Large intestine (tissue), 3 donors: ENCODE measurements around the gene CD96. TPM values are rescaled to one million over a fixed set of nuclear protein-coding genes. Genes with fewer than 3 reads are reported as not detected.

Experiments used
- DNase-seq, 2 donors: peaks; one replicate each; pipeline versions ENCODE4 v3.0.0 to v3.0.0-alpha.2; 2013
- H3K27ac ChIP-seq: one replicate; pipeline ENCODE4 v1.5.1; 2013; ENCODE audit warnings: low read length
- H3K27me3 ChIP-seq: 2 replicates; pipeline ENCODE4 v1.6.1; 2013; ENCODE audit warnings: low read length; ENCODE audit not compliant: control insufficient read depth, insufficient read depth
- H3K36me3 ChIP-seq: 2 replicates; pipeline ENCODE4 v1.6.1; 2013; ENCODE audit warnings: low read length; ENCODE audit not compliant: control insufficient read depth, insufficient read depth
- H3K4me1 ChIP-seq: one replicate; pipeline ENCODE4 v1.6.1; 2013; ENCODE audit warnings: low read length; ENCODE audit not compliant: control insufficient read depth, insufficient read depth
- H3K4me3 ChIP-seq: one replicate; pipeline ENCODE4 v1.5.1; 2013; ENCODE audit warnings: low read length
- H3K9me3 ChIP-seq: one replicate; pipeline ENCODE4 v1.6.1; 2013; ENCODE audit warnings: mild to moderate bottlenecking, low read depth, low read length, moderate library complexity; ENCODE audit not compliant: control insufficient read depth
- WGBS: methylation state at CpG from one replicate; pipeline ENCODE4 v1.1.5; 2013; ENCODE audit warnings: low lambda C conversion rate; ENCODE audit not compliant: insufficient coverage; 5-methylcytosine and 5-hydroxymethylcytosine counted together
- polyA plus RNA-seq: library from polyadenylated mRNA; unstranded; fragments of 120-200 nt; gene quantifications from one replicate; pipeline ENCODE4 v1.2.1, GENCODE V29; 2013

The CD96 gene
- polyA plus RNA-seq, 1 donor, result 4.1 TPM

DNA sequence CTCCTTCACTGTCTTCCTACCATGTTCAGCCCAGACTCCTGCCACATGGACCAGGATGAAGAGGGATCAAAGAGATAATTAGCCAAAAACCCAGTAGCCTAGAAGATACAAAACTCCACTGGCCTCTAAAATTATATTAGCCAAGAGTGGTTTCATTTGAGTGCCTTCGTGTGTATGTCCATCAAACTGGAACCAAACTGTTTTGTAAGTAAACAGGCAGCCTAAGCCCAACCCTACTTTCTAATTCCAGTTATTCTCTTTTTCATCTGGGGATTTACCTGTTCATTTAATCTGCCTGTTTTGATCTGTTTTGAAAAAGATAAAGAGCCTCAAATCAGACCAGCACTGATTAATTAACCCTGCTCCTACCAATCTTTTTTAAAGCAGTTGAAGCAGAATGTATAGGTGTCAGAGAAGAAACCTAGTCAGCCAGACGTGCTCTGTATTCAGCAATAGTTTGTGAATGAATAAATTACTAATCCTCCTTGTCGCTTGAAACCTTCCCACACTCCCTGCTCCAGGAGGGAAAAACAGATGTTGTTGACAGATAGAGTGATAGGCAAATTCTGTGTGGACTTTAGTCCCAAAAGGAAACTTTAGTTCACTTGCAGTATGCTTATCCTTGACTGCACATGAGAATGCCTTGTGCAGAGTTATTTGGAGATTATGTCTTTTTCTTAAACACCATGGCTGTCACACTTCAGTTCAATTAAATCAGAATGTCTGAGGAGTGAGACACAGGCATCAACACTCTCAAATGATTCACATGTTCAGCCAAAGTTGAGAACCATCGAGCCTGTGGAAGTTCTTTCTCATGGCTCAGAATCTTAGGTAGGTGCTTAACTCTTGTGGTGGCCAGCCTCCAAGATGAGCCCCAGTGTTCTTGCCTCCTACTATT lies 108.6 kb downstream of the CD96 start:
- 82% methylated on average over 2 of the region's 4 CpGs for WGBS
- Histone ChIP-seq H3K36me3 (no peaks in the 10 kb centered on the region), H3K27ac (no peak overlapping the region), H3K9me3 (no peaks in the 10 kb centered on the region), H3K27me3 (no peaks in the 10 kb centered on the region), H3K4me3 (no peak overlapping the region), H3K4me1 (peaks cover 5% of the 10 kb centered on the region)
- peak in 1 of 2 donors; percentile 41 for DNase-seq

DNA sequence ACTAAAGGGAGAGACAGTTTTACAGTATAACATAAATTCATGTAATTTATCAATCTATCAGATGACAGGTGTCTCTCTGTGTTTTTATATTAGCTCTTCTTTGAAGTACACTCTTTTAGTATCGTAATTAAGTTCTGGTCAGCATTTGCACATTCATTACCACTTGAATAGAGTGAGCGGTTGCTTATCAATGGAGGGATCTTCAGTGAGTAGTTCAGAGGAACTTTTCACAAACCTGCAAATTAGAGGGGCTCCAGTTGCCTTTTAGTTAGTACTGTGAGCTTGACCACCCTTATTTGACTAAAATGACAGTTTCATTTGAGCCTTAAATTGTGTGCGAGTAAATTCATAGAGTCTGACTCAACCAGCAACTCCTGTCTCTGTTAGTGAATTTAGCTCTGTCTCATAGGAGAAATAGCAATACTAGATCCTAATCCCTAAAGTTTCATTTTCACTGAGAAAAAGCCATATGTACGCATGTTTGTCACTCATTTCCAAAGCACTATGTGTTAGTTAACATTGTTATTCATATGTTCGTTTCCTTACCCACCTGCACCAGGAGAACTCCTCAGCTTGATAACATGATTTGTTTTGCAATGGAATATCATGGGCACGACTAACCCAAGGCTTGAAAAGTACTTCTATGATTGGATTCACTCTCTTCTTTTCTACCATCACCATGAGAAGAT lies 110.6 kb downstream of the CD96 start:
- Histone ChIP-seq H3K36me3 (no peaks in the 10 kb centered on the region), H3K9me3 (no peaks in the 10 kb centered on the region), H3K27ac (no peak overlapping the region), H3K4me3 (no peak overlapping the region), H3K4me1 (peaks cover 5% of the 10 kb centered on the region), H3K27me3 (no peaks in the 10 kb centered on the region)
- no peak for DNase-seq
- 100% methylated on average over 1 of the region's 6 CpGs for WGBS

DNA sequence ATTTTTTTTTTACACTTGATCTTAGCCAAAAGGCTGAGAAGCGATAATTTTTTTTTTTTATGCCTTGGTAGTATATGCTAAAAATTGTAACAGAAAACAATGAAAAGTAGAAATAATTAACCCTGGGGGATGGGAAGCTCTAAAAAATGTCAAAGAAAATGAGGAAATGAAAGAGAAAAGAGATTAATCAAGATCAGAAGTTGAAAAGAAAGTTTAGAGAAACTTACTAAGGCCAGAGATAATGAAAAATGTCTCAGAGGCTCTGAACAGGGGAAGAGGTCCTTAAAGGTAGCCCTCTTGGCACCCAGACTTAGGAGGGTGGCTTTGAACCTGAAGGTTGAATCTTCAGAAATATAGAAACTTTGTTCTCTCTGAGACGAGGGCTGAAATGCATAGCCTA lies 111.8 kb downstream of the CD96 start:
- peaks cover 5% of the 10 kb centered on the region for H3K4me1 ChIP-seq
- no peak overlapping the region for H3K27ac ChIP-seq
- 94% methylated on average over 1 of the region's 2 CpGs for WGBS
- no peaks in the 10 kb centered on the region for H3K36me3 ChIP-seq
- no peak overlapping the region for H3K4me3 ChIP-seq
- H3K27me3 ChIP-seq, result no peaks in the 10 kb centered on the region
- no peaks in the 10 kb centered on the region for H3K9me3 ChIP-seq
- DNase-seq, result no peak

DNA sequence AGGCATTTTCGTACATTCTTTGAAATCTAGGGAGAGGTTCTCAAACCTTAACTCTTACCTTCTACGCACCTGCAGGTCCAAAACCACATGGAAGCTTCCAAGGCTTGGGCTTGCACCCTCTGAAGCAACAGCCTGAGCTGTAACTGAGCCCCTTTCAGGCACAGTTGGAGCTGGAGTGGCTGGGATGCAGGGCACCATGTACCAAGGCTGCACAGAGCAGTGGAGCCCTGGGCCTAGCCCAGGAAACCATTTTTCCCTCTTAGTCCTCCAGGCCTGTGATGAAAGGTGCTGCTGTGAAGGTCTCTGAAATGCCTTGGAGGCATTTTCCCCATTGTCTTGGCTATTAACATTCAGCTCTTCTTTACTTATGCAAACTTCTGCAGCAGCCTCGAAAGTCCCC lies 120.0 kb downstream of the CD96 start:
- Histone ChIP-seq H3K27me3 (no peaks in the 10 kb centered on the region), H3K27ac (no peak overlapping the region), H3K4me3 (no peak overlapping the region), H3K4me1 (no peaks in the 10 kb centered on the region), H3K36me3 (no peaks in the 10 kb centered on the region), H3K9me3 (no peaks in the 10 kb centered on the region)
- no peak for DNase-seq
- 100% methylated on average over 1 of the region's 3 CpGs for WGBS

DNA sequence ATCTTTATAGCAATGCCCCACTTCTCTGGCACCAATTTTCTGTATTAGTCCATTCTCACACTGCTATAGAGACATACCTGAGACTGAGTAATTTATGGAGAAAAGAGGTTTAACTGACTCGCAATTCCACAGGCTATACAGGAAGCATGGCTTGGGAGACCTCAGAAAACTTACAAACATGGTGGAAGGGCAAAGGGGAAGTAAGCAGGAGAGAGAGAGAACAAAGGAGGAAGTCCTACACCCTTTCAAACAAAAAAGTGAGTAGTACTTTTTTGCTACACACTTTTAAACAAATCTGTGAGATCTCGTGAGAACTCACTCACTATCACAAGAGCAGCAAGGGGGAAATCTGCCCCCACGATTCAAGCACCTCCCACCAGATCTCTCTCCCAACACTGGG lies 120.9 kb downstream of the CD96 start:
- DNase-seq, result no peak
- Histone ChIP-seq H3K9me3 (no peaks in the 10 kb centered on the region), H3K27ac (no peak overlapping the region), H3K27me3 (no peaks in the 10 kb centered on the region), H3K4me1 (no peaks in the 10 kb centered on the region), H3K4me3 (no peak overlapping the region), H3K36me3 (no peaks in the 10 kb centered on the region)
- no CpG with 5 or more reads among the region's 3 CpGs for WGBS

DNA sequence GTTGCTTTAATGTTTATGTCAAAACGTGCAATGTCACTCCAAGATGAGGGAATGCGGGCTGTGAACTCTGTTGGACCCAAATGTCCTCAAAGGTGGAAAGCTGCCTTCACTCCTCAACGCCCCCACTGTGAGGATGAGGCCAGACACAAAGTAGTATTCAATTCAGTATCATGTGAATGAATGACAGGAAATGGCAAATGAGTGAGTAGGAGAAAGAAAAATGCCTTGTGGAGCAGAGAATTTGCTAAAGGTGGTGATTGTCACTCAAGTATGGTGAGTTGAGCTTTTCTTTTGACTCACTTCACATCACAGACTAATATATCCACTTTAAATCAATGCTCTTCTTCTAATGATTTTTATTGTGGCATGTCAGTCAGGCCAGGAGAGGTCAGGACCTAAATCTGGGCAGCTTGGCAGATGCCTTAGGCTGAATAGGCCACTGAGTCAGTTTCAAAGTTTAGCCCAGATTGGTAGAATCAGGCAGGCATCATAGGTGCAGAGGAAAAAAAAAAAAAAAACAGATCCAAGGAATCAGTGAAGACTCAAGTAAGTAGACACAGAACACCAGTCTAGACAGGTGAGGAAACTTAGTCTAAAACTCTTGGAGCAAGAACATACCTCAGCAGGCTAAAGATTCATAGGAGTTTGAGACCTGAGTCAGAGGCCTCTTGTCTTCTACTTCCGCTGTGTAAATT lies 124.2 kb downstream of the CD96 start:
- Histone ChIP-seq H3K4me1 (no peaks in the 10 kb centered on the region), H3K9me3 (no peaks in the 10 kb centered on the region), H3K27me3 (no peaks in the 10 kb centered on the region), H3K27ac (no peak overlapping the region), H3K4me3 (no peak overlapping the region), H3K36me3 (no peaks in the 10 kb centered on the region)
- no peak for DNase-seq
- WGBS, result no CpG with 5 or more reads among the region's 4 CpGs

DNA sequence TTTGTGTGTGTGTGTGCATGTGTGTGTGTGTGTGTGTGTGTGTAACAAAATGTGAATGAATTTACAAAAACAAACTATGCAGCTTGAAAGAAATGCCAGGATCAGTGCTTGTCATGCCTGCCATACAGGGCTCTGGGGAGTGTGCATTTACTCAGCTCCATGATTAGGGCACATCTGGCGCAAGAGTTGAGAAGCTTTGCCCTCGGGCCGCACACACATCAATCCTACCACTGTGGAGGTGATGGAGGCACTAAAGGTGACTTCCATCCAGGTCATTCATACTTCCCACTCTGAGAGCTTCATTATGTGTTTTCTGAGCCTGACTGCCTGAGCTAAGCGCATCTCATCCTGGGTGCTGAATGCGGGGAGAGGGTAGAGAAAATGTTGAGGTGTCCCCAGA lies 125.2 kb downstream of the CD96 start:
- Histone ChIP-seq H3K36me3 (no peaks in the 10 kb centered on the region), H3K4me1 (no peaks in the 10 kb centered on the region), H3K4me3 (no peak overlapping the region), H3K9me3 (no peaks in the 10 kb centered on the region), H3K27ac (no peak overlapping the region), H3K27me3 (no peaks in the 10 kb centered on the region)
- no peak for DNase-seq
- no CpG with 5 or more reads among the region's 5 CpGs for WGBS

DNA sequence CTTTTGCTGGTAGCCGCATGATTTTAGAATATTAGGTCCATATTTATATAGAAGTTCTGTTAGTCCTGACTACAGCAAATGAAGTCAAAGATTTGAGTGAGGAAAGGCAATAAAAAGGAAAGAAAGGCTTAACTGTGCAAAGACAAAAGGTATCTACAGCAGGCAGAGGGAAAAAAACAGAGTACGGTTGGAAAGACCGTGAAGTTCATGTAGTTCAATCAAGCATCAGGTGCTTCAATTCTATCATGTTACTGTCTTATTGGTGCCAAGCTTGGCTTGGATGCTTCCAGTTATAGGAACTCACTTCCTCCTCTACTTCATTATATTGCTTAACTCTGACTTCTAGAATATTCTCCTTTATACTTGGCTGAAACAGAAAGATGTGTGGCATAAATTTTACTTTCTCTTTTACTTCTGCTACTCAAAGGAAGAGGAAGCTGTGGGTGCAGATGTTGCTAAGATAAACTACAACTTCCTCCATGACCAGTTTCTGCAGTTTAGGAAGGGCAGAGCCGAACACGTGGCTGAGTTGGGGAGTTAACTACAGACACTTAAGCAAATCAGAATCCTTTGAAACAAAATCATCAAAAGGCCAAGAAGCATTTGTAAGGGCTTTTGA lies 125.7 kb downstream of the CD96 start:
- Histone ChIP-seq H3K27me3 (no peaks in the 10 kb centered on the region), H3K36me3 (no peaks in the 10 kb centered on the region), H3K9me3 (no peaks in the 10 kb centered on the region), H3K4me1 (no peaks in the 10 kb centered on the region), H3K27ac (no peak overlapping the region), H3K4me3 (no peak overlapping the region)
- WGBS, result 80% methylated on average over 2 of the region's 5 CpGs
- DNase-seq, result peak in 1 of 2 donors; percentile 56

DNA sequence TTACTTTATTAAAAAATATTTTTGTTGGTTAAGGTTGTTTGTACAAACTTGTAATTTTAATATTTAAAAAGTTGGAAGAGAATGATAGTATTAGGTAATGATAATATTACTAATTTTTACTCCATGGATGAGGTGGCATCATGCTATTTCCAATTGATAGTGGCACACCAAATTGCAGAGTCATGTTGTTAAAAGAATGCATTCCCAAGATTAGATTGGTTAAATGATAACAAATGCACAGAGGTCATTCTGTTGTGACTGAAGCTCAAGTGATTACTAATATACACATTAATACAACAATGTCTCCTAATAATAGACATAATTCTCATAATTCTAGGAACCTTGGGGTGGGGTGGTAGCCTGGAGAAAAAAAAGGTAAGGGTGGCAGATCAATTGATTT lies 126.3 kb downstream of the CD96 start:
- no peak overlapping the region for H3K4me3 ChIP-seq
- H3K36me3 ChIP-seq, result no peaks in the 10 kb centered on the region
- no peaks in the 10 kb centered on the region for H3K4me1 ChIP-seq
- no peak for DNase-seq
- no peak overlapping the region for H3K27ac ChIP-seq
- H3K27me3 ChIP-seq, result no peaks in the 10 kb centered on the region
- no peaks in the 10 kb centered on the region for H3K9me3 ChIP-seq

DNA sequence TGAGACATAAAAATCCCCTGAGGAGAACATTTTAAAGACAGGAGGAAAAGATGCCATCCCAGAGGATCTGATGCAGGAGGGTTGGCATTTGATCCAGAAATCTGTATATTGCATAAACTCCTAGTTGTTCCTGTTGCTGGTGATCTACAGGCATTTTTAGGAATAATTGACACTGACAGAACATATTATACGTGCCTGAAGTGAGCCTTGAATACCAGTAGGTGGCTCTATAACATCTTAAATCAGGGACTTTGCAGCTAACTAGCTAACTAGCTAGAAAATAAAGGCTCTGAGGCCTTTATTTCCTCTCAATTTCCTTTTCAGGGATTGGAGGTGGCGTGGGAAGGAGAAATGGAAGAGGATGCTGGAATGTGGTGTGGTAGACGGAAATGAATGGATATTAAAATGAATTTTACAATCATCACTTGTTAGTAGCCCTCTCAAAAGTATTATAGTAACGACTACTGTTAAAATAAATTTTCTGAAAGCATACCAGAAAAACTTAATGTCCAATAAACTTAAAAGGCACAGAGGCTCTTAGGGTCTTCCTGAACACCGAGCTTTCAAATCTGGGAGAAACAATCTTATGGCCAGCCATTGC lies 127.0 kb downstream of the CD96 start:
- no peak overlapping the region for H3K4me3 ChIP-seq
- peaks cover 2% of the 10 kb centered on the region for H3K4me1 ChIP-seq
- H3K9me3 ChIP-seq, result no peaks in the 10 kb centered on the region
- no peaks in the 10 kb centered on the region for H3K36me3 ChIP-seq
- H3K27me3 ChIP-seq, result no peaks in the 10 kb centered on the region
- no CpG with 5 or more reads among the region's 5 CpGs for whole genome bisulfite sequencing
- no peak overlapping the region for H3K27ac ChIP-seq
- peak in 1 of 2 donors; percentile 52 for DNase-seq
